Endothelial cell of umbilical vein (primary cell): ENCODE measurements around the gene MORC4. TPM values are rescaled to one million over a fixed set of nuclear protein-coding genes. Genes with fewer than 3 reads are reported as not detected.

Source experiments
- BruUV-seq: library from RNA; stranded (reverse); fragments of 400-500 nt; replicated peaks from 2 replicates; lab custom pipeline; 2021; lab: Mats Ljungman, UMichigan
- CTCF ChIA-PET: fragments of 300-600, 350-600 bp; sonication (Branson Sonifier 250); formaldehyde crosslinking; loops from one replicate; lab custom pipeline; 2021; ENCODE audit warnings: antibody characterized with exemption, inconsistent platforms; lab: Charles Lee
- POLR2A ChIA-PET: fragments of 300-600, 350-600 bp; sonication (Branson Sonifier 250); formaldehyde crosslinking; loops from one replicate; lab custom pipeline; 2021; ENCODE audit warnings: antibody characterized with exemption, inconsistent platforms; lab: Charles Lee
- DNase-seq: peaks from one replicate; pipeline ENCODE4 v3.0.0-alpha.2; 2011; ENCODE audit warnings: low read depth, low spot score
- FAIRE-seq: peaks from 2 replicates; lab custom pipeline; 2011; peaks lifted over from hg19 to GRCh38; lab: Jason Lieb, UNC
- H2AFZ ChIP-seq: 2 replicates; pipeline ENCODE4 v1.6.0; 2012; ENCODE audit warnings: low read depth, low read length, control low read depth, inconsistent platforms
- H3K27ac ChIP-seq: 2 replicates; pipeline ENCODE4 v1.5.1; 2011; ENCODE audit warnings: low read depth, mild to moderate bottlenecking, control low read depth, low read length, moderate library complexity; ENCODE audit not compliant: insufficient read depth
- H3K27me3 ChIP-seq, 2 experiments: 2 replicates each; pipeline versions ENCODE4 v1.6.0 to v1.6.1; 2011; ENCODE audit warnings: low read length in 2 of 2, mixed read lengths in 1 of 2; ENCODE audit not compliant: control insufficient read depth in 2 of 2, insufficient read depth in 2 of 2
- H3K36me3 ChIP-seq, 2 experiments: 2 replicates in 1 of 2; 3 replicates in 1 of 2; pipeline ENCODE4 v1.5.1; 2011; ENCODE audit warnings: low read length in 2 of 2, mild to moderate bottlenecking in 1 of 2, moderate library complexity in 1 of 2; ENCODE audit not compliant: control insufficient read depth in 2 of 2, insufficient read depth in 2 of 2; ENCODE audit errors: extremely low read depth in 1 of 2
- H3K4me1 ChIP-seq: 3 replicates; pipeline ENCODE4 v1.5.1; 2011; ENCODE audit warnings: mild to moderate bottlenecking, low read length; ENCODE audit not compliant: control insufficient read depth, insufficient read depth; ENCODE audit errors: extremely low read depth
- H3K4me2 ChIP-seq: 2 replicates; pipeline ENCODE4 v1.6.1; 2011; ENCODE audit warnings: low read length, control low read depth, mixed read lengths; ENCODE audit not compliant: insufficient read depth
- H3K4me3 ChIP-seq, 3 experiments: fragments of 200-600 bp in 1 of 3; sonication (generic), shearing (Covaris generic) in 1 of 3; replicated peaks in 1 of 3; 2 replicates each; pipeline ENCODE4 v1.5.1; 2011 to 2016; ENCODE audit warnings: control low read depth in 3 of 3, low read length in 3 of 3, mild to moderate bottlenecking in 2 of 3, inconsistent platforms in 1 of 3, low read depth in 1 of 3, moderate library complexity in 1 of 3; ENCODE audit not compliant: insufficient read depth in 1 of 3
- H3K79me2 ChIP-seq: 2 replicates; pipeline ENCODE4 v1.6.0; 2012; ENCODE audit warnings: low read length, inconsistent platforms; ENCODE audit not compliant: control insufficient read depth, insufficient read depth
- H3K9ac ChIP-seq: replicated peaks from 2 replicates; pipeline ENCODE3; 2011; ENCODE audit warnings: low read length, control low read depth; ENCODE audit not compliant: insufficient read depth; ENCODE audit errors: extremely low read depth
- H3K9me1 ChIP-seq: replicated peaks from 3 replicates; pipeline ENCODE4 v1.6.0; 2011; ENCODE audit warnings: mild to moderate bottlenecking, low read length; ENCODE audit not compliant: control insufficient read depth, insufficient read depth; ENCODE audit errors: extremely low read depth
- H3K9me3 ChIP-seq: replicated peaks from 2 replicates; pipeline ENCODE4 v1.5.1; 2012; ENCODE audit warnings: low read length, inconsistent platforms; ENCODE audit not compliant: control insufficient read depth, insufficient read depth
- H4K20me1 ChIP-seq: replicated peaks from 2 replicates; pipeline ENCODE3; 2011; ENCODE audit warnings: mild to moderate bottlenecking, low read length; ENCODE audit not compliant: control insufficient read depth, insufficient read depth; ENCODE audit errors: extremely low read depth
- CTCF ChIP-seq, 2 donors: IDR thresholded peaks; 1 replicate in 1 of 2; 2 replicates in 1 of 2; pipeline ENCODE4 v1.5.1; 2011; ENCODE audit warnings: low read length in 2 of 2, mild to moderate bottlenecking in 2 of 2, moderate library complexity in 2 of 2, control low read depth in 1 of 2, inconsistent platforms in 1 of 2, low read depth in 1 of 2; ENCODE audit not compliant: insufficient read depth in 1 of 2; ENCODE audit errors: extremely low read depth in 1 of 2
- EZH2 ChIP-seq: IDR thresholded peaks from 2 replicates; pipeline ENCODE4 v1.6.1; 2012; ENCODE audit warnings: borderline replicate concordance, low read depth, mild to moderate bottlenecking, moderate library complexity, low read length, inconsistent platforms; ENCODE audit not compliant: severe bottlenecking
- FOS ChIP-seq: IDR thresholded peaks from 2 replicates; pipeline ENCODE4 v1.6.1; 2011; ENCODE audit warnings: mild to moderate bottlenecking, low read length, moderate library complexity, borderline replicate concordance; ENCODE audit not compliant: insufficient read depth
- GATA2 ChIP-seq: IDR thresholded peaks from 2 replicates; pipeline ENCODE4 v1.7.0; 2011; ENCODE audit warnings: low read depth, mild to moderate bottlenecking, moderate library complexity, mixed read lengths, low read length; ENCODE audit not compliant: insufficient read length, insufficient read depth
- JUN ChIP-seq: IDR thresholded peaks from 2 replicates; pipeline ENCODE4 v1.6.1; 2011; ENCODE audit warnings: borderline replicate concordance, low read depth; ENCODE audit not compliant: insufficient read length, insufficient read depth
- MAX ChIP-seq: IDR thresholded peaks from 2 replicates; pipeline ENCODE4 v1.6.1; 2011; ENCODE audit not compliant: insufficient read depth, insufficient read length
- MYC ChIP-seq: IDR thresholded peaks from one replicate; pipeline ENCODE4 v1.6.1; 2011; ENCODE audit warnings: mild to moderate bottlenecking, low read depth, low read length
- POLR2A ChIP-seq: IDR thresholded peaks from 2 replicates; pipeline ENCODE4 v1.6.1; 2012; ENCODE audit warnings: low read depth, mild to moderate bottlenecking, control low read depth, low read length
- POLR2AphosphoS5 ChIP-seq: IDR thresholded peaks from 2 replicates; pipeline ENCODE4 v1.6.1; 2012; ENCODE audit warnings: low read depth, mild to moderate bottlenecking, control low read depth, low read length, moderate library complexity; ENCODE audit not compliant: insufficient read depth
- dilution Hi-C: fragments of 300-500 bp; cut with MboI; formaldehyde crosslinking; loops from one replicate; pipeline ENCODE4 v1.15.0; 2019; ENCODE audit warnings: low sequenced_read_pairs; ENCODE audit not compliant: extremely low pct_ligation_motif_present
- intact Hi-C: fragments of 100-400 bp; cut with micrococcal nuclease; formaldehyde crosslinking; loops from one replicate; pipeline ENCODE4 v1.10.0; 2022
- polyA plus RNA-seq, 4 experiments: library from polyadenylated mRNA; depleted of rRNA in 3 of 4; stranded (reverse) in 3 of 4; unstranded in 1 of 4; fragments of >200 nt; gene quantifications; 2 replicates each; pipeline versions ENCODE4 v1.2.1 to v1.2.3, GENCODE V29; 2011 to 2012; ENCODE audit warnings: missing spikeins in 1 of 4
- total RNA-seq: library from RNA; stranded (reverse); gene quantifications from 2 replicates; pipeline ENCODE4 v1.2.3, GENCODE V29; 2021

Gene MORC4
- total and polyA plus RNA-seq, 2 donors (not counting 3 experiments of a cell fraction or from before 2014, with no cell fraction given), result 4.3 to 12.0 TPM

GRCh38 chrX:106950381-106950780 is 49.6 kb downstream of the MORC4 start:
- ChIA-PET CTCF (interaction anchor here (1.6 to 3.6 kb wide), 3 partner anchors 51 to 76 kb away, joined by 3 to 44 read pairs (median 23); no protein-coding TSS in a partner anchor), POLR2A (no interaction called here)
- dilution Hi-C loops (no loop called here), intact Hi-C loops (no loop called here)
- Histone ChIP-seq H3K9me1 (no peaks in the 10 kb centered on the region), H3K27ac (no peak overlapping the region), H3K27me3 (no peaks in the 10 kb centered on the region), H3K4me2 (no peak overlapping the region), H4K20me1 (no peaks in the 10 kb centered on the region), H3K79me2 (no peaks in the 10 kb centered on the region), H2AFZ (no peak overlapping the region), H3K4me3 (no peak overlapping the region), H3K9ac (no peak overlapping the region), H3K36me3 (no peaks in the 10 kb centered on the region), H3K4me1 (no peaks in the 10 kb centered on the region), H3K9me3 (no peaks in the 10 kb centered on the region)
- TF ChIP-seq EZH2 (no peak), POLR2AphosphoS5 (no peak), CTCF (IDR thresholded peaks at IDR 0.05; ENCODE audit: extremely low read depth in 1 of 2, insufficient read depth in 1 of 2, low read depth in 1 of 2, low read length in 2 of 2) (no peak), POLR2A (no peak), JUN (no peak), GATA2 (no peak), MAX (no peak), FOS (no peak), MYC (no peak)
- DNase-seq, result no peak
- no TSS peak for BruUV-seq
- no peak for FAIRE-seq
